Measurements from ENCODE around the gene SUFU. TPM values are rescaled to one million over a fixed set of nuclear protein-coding genes. Genes with fewer than 3 reads are reported as not detected.

Gene SUFU
- total and polyA plus RNA-seq, 2 donors from 2014 or later: 6.5 to 18.9 TPM

- Histone ChIP-seq H3K27me3 (ENCODE audit: control insufficient read depth, insufficient read depth, low read length) (no peaks in the 10 kb centered on the region), H3K27ac (ENCODE audit: low read depth in 2 of 2, low read length in 2 of 2) (no peak overlapping the region), H3K36me3 (ENCODE audit: control insufficient read depth in 2 of 3, insufficient read depth in 3 of 3, low read length in 3 of 3) (peaks cover 0 to 7% (median 5%) of the 10 kb centered on the region in 3 donors), H3K9ac (ENCODE audit: low read length in 3 of 3) (no peak overlapping the region), H3K4me1 (ENCODE audit: control insufficient read depth in 2 of 3, insufficient read depth in 2 of 3, low read depth in 1 of 3, low read length in 3 of 3) (peaks cover 0 to 6% (median 0%) of the 10 kb centered on the region in 3 donors), H3K4me3 (ENCODE audit: low read length in 3 of 3) (no peak overlapping the region), H3K9me3 (ENCODE audit: control insufficient read depth in 2 of 3, insufficient read depth in 1 of 3, low read length in 3 of 3) (no peaks in the 10 kb centered on the region)
- intact Hi-C loops (cut with DNase I): no loop called here
- no peak for TF ChIP-seq CTCF (IDR thresholded peaks at IDR 0.05; ENCODE audit: borderline replicate concordance, extremely low read depth, insufficient read depth)
- no peak for DNase-seq
- no peak for FAIRE-seq
Measured at GRCh38 chr10:102522874-102523249, 19.1 kb downstream of the SUFU start.

- FAIRE-seq (no peak), DNase-seq (no peak)
- peaks cover 0 to 6% (median 0%) of the 10 kb centered on the region in 3 donors for H3K4me1 ChIP-seq (ENCODE audit: control insufficient read depth in 2 of 3, insufficient read depth in 2 of 3, low read depth in 1 of 3, low read length in 3 of 3)
- peaks cover 0 to 7% (median 5%) of the 10 kb centered on the region in 3 donors for H3K36me3 ChIP-seq (ENCODE audit: control insufficient read depth in 2 of 3, insufficient read depth in 3 of 3, low read length in 3 of 3)
- TF ChIP-seq CTCF (IDR thresholded peaks at IDR 0.05; ENCODE audit: borderline replicate concordance, extremely low read depth, insufficient read depth): no peak
- intact Hi-C loops (cut with DNase I): no loop called here
- no peak overlapping the region for H3K9ac ChIP-seq (ENCODE audit: low read length in 3 of 3)
- H3K27me3 ChIP-seq (ENCODE audit: control insufficient read depth, insufficient read depth, low read length): no peaks in the 10 kb centered on the region
- H3K9me3 ChIP-seq (ENCODE audit: control insufficient read depth in 2 of 3, insufficient read depth in 1 of 3, low read length in 3 of 3): no peaks in the 10 kb centered on the region
- no peak overlapping the region for H3K4me3 ChIP-seq (ENCODE audit: low read length in 3 of 3)
- no peak overlapping the region for H3K27ac ChIP-seq (ENCODE audit: low read depth in 2 of 2, low read length in 2 of 2)
Measured at GRCh38 chr10:102523250-102524029, 19.7 kb downstream of the SUFU start.

- no peak overlapping the region for H3K9ac ChIP-seq (ENCODE audit: low read length in 3 of 3)
- FAIRE-seq (no peak), DNase-seq (no peak)
- no peak overlapping the region for H3K27ac ChIP-seq (ENCODE audit: low read depth in 2 of 2, low read length in 2 of 2)
- no peak overlapping the region for H3K4me3 ChIP-seq (ENCODE audit: low read length in 3 of 3)
- no peaks in the 10 kb centered on the region for H3K27me3 ChIP-seq (ENCODE audit: control insufficient read depth, insufficient read depth, low read length)
- intact Hi-C loops (cut with DNase I): no loop called here
- no peak for TF ChIP-seq CTCF (IDR thresholded peaks at IDR 0.05; ENCODE audit: borderline replicate concordance, extremely low read depth, insufficient read depth)
- H3K9me3 ChIP-seq (ENCODE audit: control insufficient read depth in 2 of 3, insufficient read depth in 1 of 3, low read length in 3 of 3): no peaks in the 10 kb centered on the region
- peaks cover 0 to 9% (median 0%) of the 10 kb centered on the region in 3 donors for H3K4me1 ChIP-seq (ENCODE audit: control insufficient read depth in 2 of 3, insufficient read depth in 2 of 3, low read depth in 1 of 3, low read length in 3 of 3)
- peaks cover 0 to 7% (median 5%) of the 10 kb centered on the region in 3 donors for H3K36me3 ChIP-seq (ENCODE audit: control insufficient read depth in 2 of 3, insufficient read depth in 3 of 3, low read length in 3 of 3)
Measured at GRCh38 chr10:102524746-102525145, 21.0 kb downstream of the SUFU start.
